GM12878 (cell line): ENCODE measurements around the gene PCK1. TPM values are rescaled to one million over a fixed set of nuclear protein-coding genes. Genes with fewer than 3 reads are reported as not detected.

Source experiments
- ATAC-seq: fragments of 200-7000 bp; cut with Tn5 transposase; 3 replicates; pipeline ENCODE4 v1.9.1; 2020; ENCODE audit warnings: mild to moderate bottlenecking, moderate library complexity
- BruUV-seq: library from RNA; stranded (reverse); fragments of 400-500 nt; replicated peaks from 2 replicates; lab custom pipeline; 2021; lab: Mats Ljungman, UMichigan
- CTCF ChIA-PET: fragments of 300-600 bp; sonication (Branson Sonifier 250); formaldehyde crosslinking; extraction: SDS; loops from one replicate; lab custom pipeline; 2021; ENCODE audit warnings: inconsistent platforms; lab: Yijun Ruan, JAX
- POLR2A ChIA-PET: fragments of 350-600 bp; formaldehyde crosslinking; extraction: SDS; loops from one replicate; lab custom pipeline; 2021; ENCODE audit warnings: inconsistent platforms; lab: Charles Lee
- RAD21 ChIA-PET: fragments of 300-600 bp; sonication (Branson Sonifier 250); formaldehyde crosslinking; loops from one replicate; lab custom pipeline; 2023; ENCODE audit warnings: antibody characterized with exemption; ENCODE audit not compliant: unreplicated experiment; lab: Charles Lee
- SMC1A ChIA-PET: fragments of 300-600 bp; sonication (Branson Sonifier 250); formaldehyde crosslinking; loops from one replicate; lab custom pipeline; 2023; ENCODE audit not compliant: unreplicated experiment, uncharacterized antibody; lab: Charles Lee
- DNase-seq: peaks from one replicate; pipeline ENCODE4 v3.0.0-alpha.2; 2011; ENCODE audit warnings: low read depth, low spot score
- FAIRE-seq: peaks from 3 replicates; lab custom pipeline; 2011; peaks lifted over from hg19 to GRCh38; lab: Jason Lieb, UNC
- H2AFZ ChIP-seq: 2 replicates; pipeline ENCODE4 v1.6.0; 2011; ENCODE audit warnings: low read depth, low read length, control low read depth; ENCODE audit not compliant: control insufficient read depth
- H3K27ac ChIP-seq: 2 replicates; pipeline ENCODE4 v1.5.1; 2011; ENCODE audit warnings: control low read depth; ENCODE audit not compliant: control insufficient read depth, insufficient read depth
- H3K27me3 ChIP-seq, 2 experiments: replicated peaks in 1 of 2; 2 replicates each; pipeline versions ENCODE4 v1.6.0 to v1.6.1; 2011; ENCODE audit warnings: low read length in 1 of 2; ENCODE audit not compliant: control insufficient read depth in 2 of 2, insufficient read depth in 2 of 2
- H3K36me3 ChIP-seq, 2 experiments: 2 replicates each; pipeline ENCODE4 v1.5.1; 2011; ENCODE audit warnings: low read length in 1 of 2; ENCODE audit not compliant: control insufficient read depth in 2 of 2, insufficient read depth in 2 of 2
- H3K4me1 ChIP-seq: 2 replicates; pipeline ENCODE4 v1.6.1; 2011; ENCODE audit warnings: mild to moderate bottlenecking, low read length, moderate library complexity, mixed read lengths; ENCODE audit not compliant: control insufficient read depth, insufficient read depth
- H3K4me2 ChIP-seq: 2 replicates; pipeline ENCODE4 v1.6.0; 2011; ENCODE audit warnings: control low read depth; ENCODE audit not compliant: control insufficient read depth, insufficient read depth
- H3K4me3 ChIP-seq: fragments of 200-600 bp; sonication (generic); 2 replicates; pipeline ENCODE4 v1.5.1; 2016
- H3K79me2 ChIP-seq: 2 replicates; pipeline ENCODE4 v1.6.0; 2011; ENCODE audit warnings: low read length; ENCODE audit not compliant: control insufficient read depth, insufficient read depth
- H3K9ac ChIP-seq: 2 replicates; pipeline ENCODE4 v1.8.0; 2011; ENCODE audit warnings: low read length, control low read depth, mixed read lengths; ENCODE audit not compliant: control insufficient read depth, insufficient read depth
- H3K9me3 ChIP-seq: replicated peaks from 3 replicates; pipeline ENCODE4 v1.5.1; 2011; ENCODE audit warnings: mild to moderate bottlenecking, low read length; ENCODE audit not compliant: control insufficient read depth, insufficient read depth
- H4K20me1 ChIP-seq: 2 replicates; pipeline ENCODE4 v1.6.0; 2011; ENCODE audit not compliant: control insufficient read depth, insufficient read depth
- BCL11A ChIP-seq: IDR thresholded peaks from 2 replicates; pipeline ENCODE4 v1.6.1; 2011; ENCODE audit warnings: low read depth, low read length
- LARP7 ChIP-seq: fragments of 450-650 bp; IDR thresholded peaks from 2 replicates; pipeline ENCODE4 v1.6.1; 2017; ENCODE audit warnings: mild to moderate bottlenecking
- MLLT1 ChIP-seq: fragments of 450-650 bp; IDR thresholded peaks from 2 replicates; pipeline ENCODE4 v1.6.1; 2016; ENCODE audit warnings: mild to moderate bottlenecking
- NR2C2 ChIP-seq: IDR thresholded peaks from 2 replicates; pipeline ENCODE4 v1.6.1; 2011; ENCODE audit warnings: borderline replicate concordance, low read depth; ENCODE audit not compliant: control insufficient read depth, insufficient read length
- PAX8 ChIP-seq: fragments of 450-650 bp; IDR thresholded peaks from 2 replicates; pipeline ENCODE4 v1.6.1; 2017; ENCODE audit warnings: mild to moderate bottlenecking, moderate library complexity
- PML ChIP-seq: IDR thresholded peaks from 2 replicates; pipeline ENCODE4 v1.6.1; 2012; ENCODE audit warnings: low read length, inconsistent platforms
- PRDM15 ChIP-seq: fragments of 450-650 bp; formaldehyde crosslinking; IDR thresholded peaks from 2 replicates; pipeline ENCODE4 v1.4.0; 2020; ENCODE audit warnings: mild to moderate bottlenecking, moderate library complexity
- RELA ChIP-seq: fragments of 450-650 bp; IDR thresholded peaks from 2 replicates; pipeline ENCODE4 v1.8.0; 2014; ENCODE audit warnings: borderline replicate concordance; ENCODE audit not compliant: partially characterized antibody
- SREBF1 ChIP-seq: IDR thresholded peaks from 2 replicates; pipeline ENCODE4 v1.6.1; 2012; ENCODE audit warnings: mild to moderate bottlenecking, low read length
- SREBF2 ChIP-seq: IDR thresholded peaks from 2 replicates; pipeline ENCODE4 v1.6.1; 2012; ENCODE audit warnings: mild to moderate bottlenecking, low read length
- SRF ChIP-seq, 2 experiments: IDR thresholded peaks; 2 replicates each; pipeline ENCODE4 v1.6.1; 2011; ENCODE audit warnings: low read depth in 2 of 2, low read length in 2 of 2, mild to moderate bottlenecking in 1 of 2, moderate library complexity in 1 of 2
- TAF1 ChIP-seq: IDR thresholded peaks from 2 replicates; pipeline ENCODE4 v1.6.1; 2011; ENCODE audit warnings: mild to moderate bottlenecking, low read depth, low read length, borderline replicate concordance
- WGBS: methylation state at CpG from one replicate; pipeline ENCODE4 v1.1.6; 2016; ENCODE audit warnings: low lambda C conversion rate; ENCODE audit not compliant: insufficient replicate concordance, insufficient coverage; ENCODE audit errors: missing lambda C conversion rate; 5-methylcytosine and 5-hydroxymethylcytosine counted together
- in situ Hi-C: fragments of 300-500 bp; cut with MboI; formaldehyde crosslinking; loops from 9 replicates; pipeline ENCODE4 v1.14.3; 2018; ENCODE audit warnings: mixed read lengths
- intact Hi-C: fragments of 100-400 bp; cut with micrococcal nuclease; formaldehyde crosslinking; loops from one replicate; pipeline ENCODE4 v1.14.2; 2022; ENCODE audit not compliant: unreplicated experiment
- polyA plus RNA-seq, 11 experiments: library from polyadenylated mRNA; depleted of rRNA in 4 of 11; unstranded in 6 of 11; stranded (reverse) in 5 of 11; fragments of >200 nt; fragmentation: Nextera tagmentation in 4 of 11; fragmentation: Illumina TruSeq in 1 of 11; extraction: Ambion mirVana in 4 of 11; extraction: Trizol in 1 of 11; gene quantifications; 1 replicate in 1 of 11; 2 replicates in 10 of 11; pipeline versions ENCODE4 v1.2.1 to v1.2.3, GENCODE V29; 2011 to 2016; ENCODE audit warnings: inconsistent platforms in 2 of 11, missing spikeins in 2 of 11, low read depth in 1 of 11
- total RNA-seq, 4 experiments: library from RNA; depleted of rRNA in 3 of 4; stranded (reverse); fragments of >200 nt in 3 of 4; fragmentation: Illumina TruSeq in 1 of 4; extraction: Trizol in 1 of 4; gene quantifications; 2 replicates each; pipeline versions ENCODE4 v1.2.1 to v1.2.3, GENCODE V29; 2013 to 2021

PCK1 gene
- total and polyA plus RNA-seq, 10 of the 15 experiments (the other 5 are each of a cell fraction or from before 2014, with no cell fraction given), result 0.02 to 0.33 (median 0.09) TPM; not detected in 5

- in situ Hi-C loops (loop anchor here (10.0 kb wide), 2 partner anchors 779 to 839 kb away; no protein-coding TSS in a partner anchor), intact Hi-C loops (loop anchor here (5.0 kb wide), 1 partner anchor 218 kb away; no protein-coding TSS in a partner anchor)
- H3K9me3 ChIP-seq, result no peaks in the 10 kb centered on the region
- no peak overlapping the region for H3K4me2 ChIP-seq
- WGBS, result 77% methylated on average over 8 of the region's 8 CpGs
- H3K27ac ChIP-seq, result no peak overlapping the region
- RAD21 ChIA-PET, result interaction anchor here (1.3 kb wide), 1 partner anchor 9 kb away, joined by 3 read pairs; no protein-coding TSS in a partner anchor
- H2AFZ ChIP-seq, result no peak overlapping the region
- H3K27me3 ChIP-seq, result peaks cover 0 to 2% of the 10 kb centered on the region in 2 experiments; a peak in 1 of 4 replicates
- POLR2A ChIA-PET, result interaction anchor here (2.0 kb wide), 1 partner anchor 10 kb away, joined by 4 read pairs; no protein-coding TSS in a partner anchor
- BruUV-seq, result no TSS peak
- ATAC-seq, result no peak
- H4K20me1 ChIP-seq, result no peaks in the 10 kb centered on the region
- no peak for DNase-seq
- TF ChIP-seq LARP7, result no peak
- TF ChIP-seq RELA, result no peak
- TF ChIP-seq PML, result no peak
- TF ChIP-seq BCL11A, result no peak
- no peak for TF ChIP-seq PAX8
- no peak for TF ChIP-seq NR2C2
- TF ChIP-seq MLLT1, result no peak
- no peak for TF ChIP-seq SREBF1
- TF ChIP-seq TAF1, result no peak
- no peak for TF ChIP-seq SRF (IDR thresholded peaks at IDR 0.05; ENCODE audit: low read depth in 2 of 2, low read length in 2 of 2)
- no peak for TF ChIP-seq SREBF2
- TF ChIP-seq PRDM15 (CRISPR knock-in tag), result no peak
- peaks cover 28% of the 10 kb centered on the region for H3K4me1 ChIP-seq
- no peaks in the 10 kb centered on the region; a peak in 1 of 4 replicates for H3K36me3 ChIP-seq
- H3K9ac ChIP-seq, result no peak overlapping the region
- CTCF ChIA-PET, result no interaction called here
- no peak for FAIRE-seq
- SMC1A ChIA-PET, result interaction anchor here (1.2 kb wide), 1 partner anchor 10 kb away, joined by 4 read pairs; no protein-coding TSS in a partner anchor
- no peaks in the 10 kb centered on the region for H3K79me2 ChIP-seq
- H3K4me3 ChIP-seq, result no peak overlapping the region
These were observed 54.5 kb downstream of the PCK1 start for GRCh38 chr20:57615445-57615811.
